GM19043 (cell line): ENCODE results near the gene CADM2.

Source experiments
- ATAC-seq: cut with Tn5 transposase; IDR thresholded peaks from one replicate; pipeline ENCODE4 v1.9.1; 2021; ENCODE audit warnings: low read depth; ENCODE audit not compliant: unreplicated experiment

Gene CADM2

DNA sequence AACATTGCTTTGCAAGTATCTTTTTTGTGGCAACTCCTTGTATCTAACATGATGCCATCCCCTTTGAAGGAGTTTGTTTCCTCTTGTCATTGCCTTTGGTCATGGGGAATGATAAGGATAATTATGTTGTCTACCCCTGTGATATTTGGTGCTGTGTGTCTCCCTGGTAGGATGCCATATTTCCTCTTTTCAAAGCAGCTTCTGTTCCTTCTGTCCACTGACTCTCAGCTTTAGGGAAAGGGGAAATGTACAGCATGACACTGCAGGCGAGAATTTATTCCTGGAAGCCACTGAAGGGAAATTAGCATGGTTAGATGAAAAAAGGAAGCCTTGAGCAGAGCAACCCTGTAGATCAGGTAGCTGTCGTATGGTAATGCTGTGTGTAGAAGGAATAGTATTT lies 576.7 kb downstream of the CADM2 start:
- no peak for ATAC-seq

DNA sequence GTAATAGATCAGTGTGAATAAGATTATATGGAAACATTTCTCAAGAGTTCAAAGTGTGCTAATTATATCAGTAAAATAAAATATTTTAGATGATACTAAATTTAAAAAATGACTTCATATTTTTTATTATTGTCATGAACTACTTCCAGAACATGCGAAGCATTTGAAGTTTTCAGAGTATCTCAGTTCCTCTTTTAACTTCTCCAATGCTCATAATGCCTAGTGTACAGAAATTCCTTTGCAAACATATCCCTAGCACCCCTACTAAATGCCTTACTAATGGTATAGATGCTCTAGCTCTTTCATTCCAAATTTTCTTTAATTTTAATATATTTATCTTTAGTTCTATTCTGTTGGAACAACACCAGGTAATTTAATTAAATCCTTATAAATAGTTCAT lies 580.4 kb downstream of the CADM2 start:
- ATAC-seq, result no peak

- no peak for ATAC-seq
Observed at GRCh38 chr3:85554153-85554552, 595.4 kb downstream of the CADM2 start.

GRCh38 chr3:85560088-85560785 lies 601.4 kb downstream of the CADM2 start:
- no peak for ATAC-seq

DNA sequence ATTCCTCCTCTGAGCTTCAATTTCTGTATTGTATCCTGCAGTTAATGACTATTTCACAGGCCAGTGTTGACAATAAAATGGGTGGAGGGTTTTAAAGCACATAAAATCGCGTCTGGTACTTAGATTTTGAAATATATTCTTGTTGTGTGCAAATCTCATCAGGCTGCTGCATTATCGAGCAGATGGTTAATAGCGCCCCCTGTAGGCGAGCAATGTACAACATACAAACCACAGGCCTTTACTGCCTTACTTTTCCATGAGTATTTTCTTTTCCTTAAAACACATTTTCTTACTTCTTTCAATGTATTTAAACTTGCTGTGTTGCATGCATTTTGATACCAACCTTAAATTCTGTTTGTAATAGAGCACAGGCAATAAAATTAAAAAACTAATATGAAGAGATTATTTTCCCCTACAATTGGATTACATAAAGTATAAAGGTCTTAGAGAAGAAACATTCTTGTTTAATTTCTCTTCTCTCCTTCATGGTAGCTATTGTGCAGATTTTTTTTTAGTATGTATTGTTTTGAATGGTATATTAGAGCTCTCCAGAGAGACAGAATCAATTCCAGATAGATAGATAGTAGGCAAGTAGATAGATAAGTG lies 608.4 kb downstream of the CADM2 start:
- peak; percentile 74 for ATAC-seq

DNA sequence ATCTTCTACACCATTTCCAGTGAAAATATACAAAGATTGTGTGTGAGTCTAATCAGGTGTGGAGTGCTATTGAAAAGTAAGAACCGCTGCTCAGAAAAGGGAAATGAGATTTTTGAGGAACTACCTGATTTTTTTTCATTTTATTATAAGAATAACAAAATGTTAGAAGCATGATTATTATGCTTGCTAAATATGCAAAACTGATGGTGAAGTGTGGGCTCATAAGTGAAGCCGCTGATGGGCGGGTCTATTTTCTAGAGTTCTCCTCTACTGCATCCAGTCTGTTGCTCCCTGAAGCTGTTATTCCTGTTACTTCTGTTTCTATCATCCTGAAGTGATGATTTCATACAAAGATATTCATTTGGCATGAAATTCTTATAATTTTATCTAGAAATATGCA lies 612.0 kb downstream of the CADM2 start:
- ATAC-seq, result no peak

DNA sequence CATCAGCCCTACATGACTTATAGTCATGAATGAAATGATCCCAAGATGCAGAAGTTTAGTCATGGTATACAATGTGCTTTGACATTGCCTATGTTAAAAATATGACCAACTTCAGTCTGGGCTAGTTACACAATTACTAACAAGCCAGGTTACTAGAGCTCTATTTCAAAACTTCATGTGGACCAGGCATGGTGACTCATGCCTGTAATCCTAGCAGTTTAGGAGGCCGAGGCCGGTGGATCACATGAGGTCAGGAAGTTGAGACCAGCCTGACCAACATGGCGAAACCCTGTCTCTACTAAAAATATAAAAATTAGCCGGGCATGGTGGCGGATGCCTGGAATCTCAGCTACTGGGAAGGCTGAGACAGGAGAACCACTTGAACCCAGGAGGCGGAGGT lies 613.0 kb downstream of the CADM2 start:
- no peak for ATAC-seq

GRCh38 chr3:85572426-85572825 lies 613.6 kb downstream of the CADM2 start:
- no peak for ATAC-seq

- ATAC-seq, result no peak
Observed at GRCh38 chr3:85572978-85573377, 614.2 kb downstream of the CADM2 start.

GRCh38 chr3:85574006-85574705 lies 615.4 kb downstream of the CADM2 start:
- ATAC-seq, result no peak

GRCh38 chr3:85576091-85576690 lies 617.4 kb downstream of the CADM2 start:
- peak; percentile 79 for ATAC-seq

- ATAC-seq, result no peak
Observed at GRCh38 chr3:85576697-85577200, 618.0 kb downstream of the CADM2 start.

DNA sequence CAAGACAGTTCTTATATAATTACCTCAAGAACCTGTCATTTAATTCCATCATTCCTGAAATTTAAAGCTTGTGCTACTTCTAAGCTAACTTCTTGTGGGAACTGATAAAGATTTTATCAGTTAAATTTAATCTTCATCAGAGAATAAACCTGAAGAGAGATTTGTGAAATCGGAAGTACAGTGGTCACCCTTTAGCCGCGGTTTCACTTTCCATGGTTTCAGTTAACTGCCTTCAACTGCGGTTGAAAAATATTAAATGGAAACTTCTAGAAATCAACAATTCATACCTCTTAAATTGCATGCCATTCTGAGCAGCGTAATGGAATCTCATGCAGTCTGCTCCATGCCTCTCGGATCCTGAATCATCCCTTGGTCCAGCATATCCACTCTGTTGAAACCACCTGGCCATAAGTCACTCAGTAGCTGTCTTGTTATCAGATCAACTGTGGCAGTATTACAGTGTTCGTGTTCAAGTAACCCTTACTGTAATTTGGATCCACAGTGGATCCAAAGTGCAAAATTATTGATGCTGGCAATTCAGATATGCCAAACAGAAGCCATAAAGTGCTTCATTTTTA lies 626.1 kb downstream of the CADM2 start:
- no peak for ATAC-seq

DNA sequence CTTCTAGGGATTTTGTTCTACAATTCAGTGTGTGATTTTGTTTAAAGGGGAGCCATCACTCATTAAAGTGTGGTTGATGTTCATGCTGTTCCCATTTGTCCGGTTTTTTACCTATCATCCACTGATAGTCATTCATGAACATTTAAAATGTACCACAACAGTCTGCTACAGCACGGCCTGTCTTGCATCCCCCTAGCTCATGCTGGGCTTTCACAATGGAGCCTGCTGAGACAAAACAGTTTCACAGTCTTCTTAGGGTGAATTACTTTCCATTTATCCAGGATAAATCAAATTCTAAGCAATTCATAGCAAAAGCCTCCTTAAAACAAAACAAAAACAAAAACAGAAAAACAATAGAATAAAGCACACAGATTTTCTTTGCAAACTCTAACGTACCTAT lies 627.2 kb downstream of the CADM2 start:
- ATAC-seq, result no peak

GRCh38 chr3:85589145-85589544 lies 630.4 kb downstream of the CADM2 start:
- ATAC-seq, result no peak

- ATAC-seq, result no peak
Observed at GRCh38 chr3:85591451-85591850, 632.7 kb downstream of the CADM2 start.

DNA sequence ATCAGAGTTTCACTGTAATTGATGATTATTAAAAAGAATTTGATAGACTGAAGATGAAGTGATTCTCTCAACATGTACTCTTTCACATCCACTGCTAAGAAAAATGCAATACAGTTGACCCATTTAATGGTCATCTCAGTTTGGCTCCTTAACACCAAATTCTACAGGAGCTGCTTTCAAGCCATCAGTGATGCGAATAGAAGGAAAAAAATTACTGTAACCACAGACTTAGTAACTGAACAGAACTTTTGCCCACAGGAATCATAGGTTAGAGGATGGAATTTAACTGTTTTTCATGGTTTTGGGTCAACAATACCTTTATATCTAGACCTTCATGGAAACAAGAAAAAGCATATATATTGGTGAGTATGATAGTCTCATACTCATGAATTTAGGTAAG lies 633.5 kb downstream of the CADM2 start:
- ATAC-seq, result no peak

DNA sequence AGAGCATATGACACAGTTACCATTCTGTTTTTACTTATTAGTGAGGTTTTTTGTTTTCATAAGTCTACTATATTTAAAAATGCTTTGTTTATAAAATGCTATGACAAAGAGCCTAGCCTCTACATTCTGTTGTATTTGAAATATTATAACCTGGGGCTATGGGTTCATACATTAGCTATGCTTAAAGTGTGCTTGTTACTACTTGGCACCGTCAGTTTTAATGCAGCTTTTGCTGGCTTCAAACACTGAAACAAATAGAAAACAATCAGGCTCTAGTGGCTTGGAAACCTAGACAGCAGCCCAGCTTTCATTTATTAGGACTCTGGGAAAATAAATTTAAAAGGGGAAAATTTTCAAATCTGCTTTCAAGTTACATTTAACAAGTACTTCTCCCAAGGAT lies 635.9 kb downstream of the CADM2 start:
- no peak for ATAC-seq

- ATAC-seq, result no peak
Observed at GRCh38 chr3:85603378-85603777, 644.6 kb downstream of the CADM2 start.

DNA sequence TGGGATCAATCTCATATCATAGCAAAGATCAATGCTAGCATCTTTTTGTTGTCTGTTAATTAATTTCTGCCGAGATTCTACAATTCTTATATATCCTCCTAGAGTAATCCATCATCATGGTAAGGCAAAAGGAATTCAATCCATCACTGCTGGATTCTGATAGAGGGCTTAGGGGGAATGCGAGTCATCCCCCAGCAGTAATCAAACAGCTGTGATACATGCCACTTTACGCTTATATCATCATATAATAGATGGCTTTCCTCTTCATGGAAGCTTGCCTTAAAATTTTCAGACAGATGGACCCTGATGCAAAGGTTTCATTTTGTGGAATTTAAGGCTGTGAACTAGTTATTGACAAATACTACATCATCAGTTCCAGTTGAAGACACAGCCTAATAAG lies 645.9 kb downstream of the CADM2 start:
- no peak for ATAC-seq

DNA sequence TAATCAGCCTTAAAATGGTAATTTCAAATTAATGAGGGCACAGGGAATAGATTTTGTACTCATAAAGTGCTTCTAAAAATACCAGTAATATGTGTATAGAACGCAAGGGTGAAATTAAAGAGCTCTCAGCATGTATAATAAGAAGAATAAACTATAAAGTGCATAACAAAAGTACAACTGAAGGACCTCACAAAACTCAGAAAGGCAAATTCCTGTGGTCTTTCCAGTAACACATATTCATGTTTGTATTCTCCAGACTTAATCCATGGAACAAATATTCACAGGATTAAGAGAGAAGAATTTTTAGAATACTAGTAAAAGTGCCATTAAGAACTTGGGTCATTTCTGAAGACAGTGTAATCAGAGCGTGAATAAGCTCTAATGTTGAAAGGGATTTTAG lies 646.3 kb downstream of the CADM2 start:
- no peak for ATAC-seq
